ENCODE data around the gene NPPC.

DNA sequence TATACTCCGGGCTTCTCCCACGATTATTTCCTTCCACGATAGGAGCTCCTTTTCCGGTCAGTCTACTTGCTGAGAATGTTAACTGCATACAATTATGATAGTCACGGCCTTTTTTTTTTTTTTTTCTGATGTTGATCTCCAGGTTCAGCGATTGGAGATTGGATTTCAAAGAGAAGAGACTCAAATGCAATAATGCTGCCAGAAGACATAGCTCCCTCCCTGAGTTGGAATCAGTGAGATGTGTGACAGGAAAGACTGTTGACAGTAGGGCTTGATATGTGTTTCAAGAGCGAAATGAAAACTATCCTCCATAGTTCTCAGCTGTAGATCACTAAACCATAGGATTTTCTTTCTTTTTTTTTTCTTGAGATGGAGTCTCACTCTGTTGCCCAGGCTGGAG, 47.0 kb downstream of the NPPC start:
- TF ChIP-seq, protein P1, sequence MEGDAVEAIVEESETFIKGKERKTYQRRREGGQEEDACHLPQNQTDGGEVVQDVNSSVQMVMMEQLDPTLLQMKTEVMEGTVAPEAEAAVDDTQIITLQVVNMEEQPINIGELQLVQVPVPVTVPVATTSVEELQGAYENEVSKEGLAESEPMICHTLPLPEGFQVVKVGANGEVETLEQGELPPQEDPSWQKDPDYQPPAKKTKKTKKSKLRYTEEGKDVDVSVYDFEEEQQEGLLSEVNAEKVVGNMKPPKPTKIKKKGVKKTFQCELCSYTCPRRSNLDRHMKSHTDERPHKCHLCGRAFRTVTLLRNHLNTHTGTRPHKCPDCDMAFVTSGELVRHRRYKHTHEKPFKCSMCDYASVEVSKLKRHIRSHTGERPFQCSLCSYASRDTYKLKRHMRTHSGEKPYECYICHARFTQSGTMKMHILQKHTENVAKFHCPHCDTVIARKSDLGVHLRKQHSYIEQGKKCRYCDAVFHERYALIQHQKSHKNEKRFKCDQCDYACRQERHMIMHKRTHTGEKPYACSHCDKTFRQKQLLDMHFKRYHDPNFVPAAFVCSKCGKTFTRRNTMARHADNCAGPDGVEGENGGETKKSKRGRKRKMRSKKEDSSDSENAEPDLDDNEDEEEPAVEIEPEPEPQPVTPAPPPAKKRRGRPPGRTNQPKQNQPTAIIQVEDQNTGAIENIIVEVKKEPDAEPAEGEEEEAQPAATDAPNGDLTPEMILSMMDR (conservative IDR thresholded peaks at IDR 0.05; ENCODE audit: low read depth, low read length), result no peak
- TF ChIP-seq EZH2phosphoT487 (IDR thresholded peaks at IDR 0.05; ENCODE audit: borderline replicate concordance, low read length) (no peak), EZH2 (IDR thresholded peaks at IDR 0.05; ENCODE audit: low read length, unreplicated experiment) (no peak)
